ENCODE results near the gene SEC62.
A peak's percentile ranks its signal among the peaks of the same experiment; 100 is the strongest.

The SEC62 gene

GRCh38 chr3:170033489-170033888 is 66.9 kb downstream of the SEC62 start:
- no peak overlapping the region for H3K4me3 ChIP-seq (ENCODE audit: low read depth in 1 of 2, low read length in 2 of 2)
- peak overlapping the region; percentile 50 for H2AFZ ChIP-seq (ENCODE audit: low read depth, low read length)
- no peaks in the 10 kb centered on the region for H3K9me3 ChIP-seq (ENCODE audit: insufficient read depth, low read length, severe bottlenecking)
- peak overlapping the region; percentile 10; the same call in 1 of the 2 replicates for H3K9ac ChIP-seq (ENCODE audit: low read depth, low read length)
- H4K20me1 ChIP-seq (ENCODE audit: insufficient read depth, low read length): no peaks in the 10 kb centered on the region
- H3K4me1 ChIP-seq (ENCODE audit: insufficient read depth, low read length): peaks cover 47% of the 10 kb centered on the region
- DNase-seq (peak; percentile 86), ATAC-seq (ENCODE audit: insufficient read depth, low read depth) (peak; percentile 97)
- H3K27me3 ChIP-seq (ENCODE audit: insufficient read depth, low read length, poor library complexity): no peaks in the 10 kb centered on the region
- H3K36me3 ChIP-seq (ENCODE audit: insufficient read depth, low read length): no peaks in the 10 kb centered on the region
- 0 out of 2 replicates have a peak overlapping the region, but pooled peaks have one; percentile 12 for H3K4me2 ChIP-seq (ENCODE audit: insufficient read depth, low read length)
- TF ChIP-seq EZH2 (IDR thresholded peaks at IDR 0.05; ENCODE audit: borderline replicate concordance, low read depth, low read length, severe bottlenecking): no peak
- peak; percentile 10 for TF ChIP-seq CTCF (IDR thresholded peaks at IDR 0.05; ENCODE audit: borderline replicate concordance, extremely low read depth, low read length, poor library complexity, severe bottlenecking)
- H3K27ac ChIP-seq (ENCODE audit: low read length): peak overlapping the region; percentile 85
- no peaks in the 10 kb centered on the region for H3K79me2 ChIP-seq (ENCODE audit: insufficient read depth, low read length)

GRCh38 chr3:170037463-170038433 is 71.1 kb downstream of the SEC62 start, which contains the start of gene GPR160:
GPR160 (plus strand) TSS chr3:170037995; CDS start chr3:170083973, 45,978 bp downstream.
- H3K4me2 ChIP-seq (ENCODE audit: insufficient read depth, low read length): no peak within 1 kb of the TSS
- no peaks in the 10 kb centered on the region for H3K9me3 ChIP-seq (ENCODE audit: insufficient read depth, low read length, severe bottlenecking)
- H3K36me3 ChIP-seq (ENCODE audit: insufficient read depth, low read length): no peaks in the 10 kb centered on the region
- no peaks in the 10 kb centered on the region for H4K20me1 ChIP-seq (ENCODE audit: insufficient read depth, low read length)
- no peak within 1 kb of the TSS for H3K4me3 ChIP-seq (ENCODE audit: low read depth in 1 of 2, low read length in 2 of 2)
- no peak within 1 kb of the TSS for H2AFZ ChIP-seq (ENCODE audit: low read depth, low read length)
- H3K9ac ChIP-seq (ENCODE audit: low read depth, low read length): no peak within 1 kb of the TSS
- TF ChIP-seq EZH2 (IDR thresholded peaks at IDR 0.05; ENCODE audit: borderline replicate concordance, low read depth, low read length, severe bottlenecking) (no peak), CTCF (IDR thresholded peaks at IDR 0.05; ENCODE audit: borderline replicate concordance, extremely low read depth, low read length, poor library complexity, severe bottlenecking) (no peak)
- no peaks in the 10 kb centered on the region for H3K27me3 ChIP-seq (ENCODE audit: insufficient read depth, low read length, poor library complexity)
- no peaks in the 10 kb centered on the region for H3K79me2 ChIP-seq (ENCODE audit: insufficient read depth, low read length)
- H3K4me1 ChIP-seq (ENCODE audit: insufficient read depth, low read length): peaks cover 23% of the 10 kb centered on the region
- no peak for DNase-seq
- ATAC-seq (ENCODE audit: insufficient read depth, low read depth): no peak
- no peak within 1 kb of the TSS for H3K27ac ChIP-seq (ENCODE audit: low read length)

- Histone ChIP-seq H3K36me3 (ENCODE audit: insufficient read depth, low read length) (no peaks in the 10 kb centered on the region), H3K9ac (ENCODE audit: low read depth, low read length) (no peak overlapping the region), H3K27me3 (ENCODE audit: insufficient read depth, low read length, poor library complexity) (no peaks in the 10 kb centered on the region), H4K20me1 (ENCODE audit: insufficient read depth, low read length) (no peaks in the 10 kb centered on the region), H3K4me1 (ENCODE audit: insufficient read depth, low read length) (peaks cover 15% of the 10 kb centered on the region), H3K79me2 (ENCODE audit: insufficient read depth, low read length) (no peaks in the 10 kb centered on the region), H2AFZ (ENCODE audit: low read depth, low read length) (no peak overlapping the region), H3K4me2 (ENCODE audit: insufficient read depth, low read length) (no peak overlapping the region), H3K9me3 (ENCODE audit: insufficient read depth, low read length, severe bottlenecking) (no peaks in the 10 kb centered on the region), H3K4me3 (ENCODE audit: low read depth in 1 of 2, low read length in 2 of 2) (no peak overlapping the region), H3K27ac (ENCODE audit: low read length) (no peak overlapping the region)
- no peak for DNase-seq
- ATAC-seq (ENCODE audit: insufficient read depth, low read depth): no peak
- TF ChIP-seq EZH2 (IDR thresholded peaks at IDR 0.05; ENCODE audit: borderline replicate concordance, low read depth, low read length, severe bottlenecking) (no peak), CTCF (IDR thresholded peaks at IDR 0.05; ENCODE audit: borderline replicate concordance, extremely low read depth, low read length, poor library complexity, severe bottlenecking) (no peak)
Measured at GRCh38 chr3:170038434-170039110, 72.0 kb downstream of the SEC62 start.

All from DND-41 (cell line).